ENCODE results near the gene TM7SF2. TPM values are rescaled to one million over a fixed set of nuclear protein-coding genes. Genes with fewer than 3 reads are reported as not detected.

The TM7SF2 gene
- total RNA-seq, 1 donor from 2014 or later = 54.6 TPM

DNA sequence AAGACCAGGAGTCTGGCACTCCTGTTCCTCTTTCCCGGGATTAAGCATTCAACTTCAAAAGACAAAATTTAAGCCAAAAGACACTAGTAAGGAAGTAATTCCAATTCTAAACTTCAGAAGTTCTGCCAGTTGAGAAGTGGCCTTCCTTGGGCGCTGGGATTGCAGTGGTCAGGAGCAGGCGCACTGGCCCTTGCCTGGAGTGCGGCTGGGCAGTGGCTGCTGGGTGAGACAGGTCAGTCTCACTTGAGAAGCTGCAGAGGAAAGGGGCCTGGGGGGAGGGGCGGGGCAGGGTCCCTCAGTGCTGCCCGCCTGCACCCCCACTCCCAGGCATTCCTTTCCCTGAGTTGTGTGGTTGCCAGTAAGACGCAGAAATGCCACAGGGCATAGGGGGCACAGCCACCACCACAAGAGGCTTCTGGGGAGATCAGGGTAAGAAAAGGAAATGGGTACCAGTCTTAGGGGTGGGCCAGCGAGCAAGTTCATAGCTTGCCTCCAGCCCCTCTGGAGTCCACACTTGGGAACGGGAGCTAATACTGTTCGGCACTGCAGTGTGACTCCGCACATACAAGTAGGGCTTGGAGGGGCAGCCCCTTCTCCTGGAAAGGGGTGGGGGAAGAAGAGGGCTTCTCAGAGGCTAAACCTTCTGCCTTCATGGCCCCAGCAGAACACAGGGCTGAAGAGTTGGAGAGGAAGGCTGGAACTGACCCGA, 16.0 kb downstream of the TM7SF2 start:
- FAIRE-seq (no peak), DNase-seq (ENCODE audit: low spot score in 2 of 2) (no peak)

DNA sequence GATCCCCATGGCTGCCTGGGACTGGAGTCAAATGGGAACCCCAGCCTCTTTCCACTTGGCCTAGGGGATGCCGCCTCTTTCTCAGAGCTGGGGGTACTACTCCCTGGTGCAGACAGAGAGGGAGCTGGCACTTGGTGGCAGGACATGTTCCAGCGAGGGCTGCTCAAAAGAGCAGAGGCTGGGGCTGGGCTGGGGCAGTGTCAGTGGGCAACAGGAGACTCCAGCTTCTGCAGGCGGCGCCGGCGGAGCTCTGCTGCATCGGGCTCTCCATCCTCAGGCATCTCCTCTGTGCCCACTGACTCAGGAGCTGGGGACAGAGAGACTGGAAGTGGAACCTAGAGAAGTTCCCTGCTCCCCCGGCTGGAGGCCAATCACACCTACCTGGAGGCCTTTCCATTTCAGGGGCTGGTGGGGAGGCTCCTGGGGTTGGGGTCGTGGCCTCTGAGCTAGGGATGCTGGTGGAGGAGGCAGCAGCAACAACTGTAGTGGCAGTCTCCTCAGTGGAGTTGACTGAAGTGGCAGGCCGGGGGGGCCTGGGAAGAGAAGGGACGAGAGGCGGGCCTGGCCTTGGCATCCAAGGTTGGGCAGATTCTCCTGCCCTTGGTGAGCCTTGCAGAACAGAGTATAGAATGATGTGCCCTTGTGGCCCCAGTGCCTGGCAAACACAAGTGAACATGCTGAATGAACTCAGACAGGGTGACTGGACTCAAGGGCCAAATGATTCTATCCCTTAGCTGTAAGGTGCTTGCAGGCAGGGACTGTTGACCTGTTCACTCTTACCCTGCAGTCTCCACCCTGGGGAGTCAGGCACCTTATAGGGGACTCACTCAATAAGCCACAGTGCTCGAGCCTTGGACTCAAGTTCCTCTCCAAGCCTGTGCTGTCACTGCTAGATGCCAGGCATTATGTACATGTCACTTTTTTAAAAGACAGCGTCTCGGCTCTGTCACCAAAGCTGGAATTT, 16.8 kb downstream of the TM7SF2 start:
- FAIRE-seq (no peak), DNase-seq (ENCODE audit: low spot score in 2 of 2) (peak in 1 of 2 donors; percentile 2)

DNA sequence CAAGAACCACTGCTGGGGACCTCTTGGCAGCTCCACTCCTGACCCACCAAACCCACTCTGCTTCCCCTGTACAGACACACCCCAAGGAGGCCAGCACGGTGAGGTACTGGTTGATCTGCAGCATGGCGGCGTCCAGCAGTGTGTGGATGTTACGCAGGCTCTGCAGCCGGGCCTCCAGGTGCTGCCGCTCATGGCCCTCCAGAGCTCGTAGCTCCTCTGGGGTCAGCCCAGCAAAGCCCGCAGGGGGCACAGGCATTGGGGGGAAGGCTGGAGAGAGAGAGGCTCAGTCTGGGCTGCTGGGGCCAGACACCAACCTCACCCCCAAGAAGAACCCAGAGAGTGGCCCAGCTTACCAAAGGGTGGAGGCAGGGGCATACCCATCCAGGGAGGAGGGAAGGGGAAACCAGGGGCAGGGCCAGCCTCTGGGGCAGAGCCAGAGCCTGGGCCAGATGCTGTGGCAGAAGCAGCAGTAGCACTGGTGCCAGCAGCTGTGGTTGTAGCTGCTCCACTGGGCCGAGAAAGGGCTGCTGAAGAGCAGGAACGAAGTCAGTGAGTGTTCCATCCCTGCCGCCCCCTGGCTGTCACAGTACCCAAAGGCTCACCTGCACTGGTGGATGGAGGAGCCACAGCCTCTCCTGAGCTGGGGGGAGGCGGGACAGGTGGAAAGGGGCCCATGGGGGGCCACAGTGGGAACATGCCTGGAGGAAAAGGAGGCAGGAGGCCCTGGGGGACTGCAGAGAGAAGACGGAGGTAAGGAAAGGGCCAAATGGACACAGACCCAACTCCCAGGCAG, 18.2 kb downstream of the TM7SF2 start:
- DNase-seq (ENCODE audit: low spot score in 2 of 2) = no peak
- no peak for FAIRE-seq

DNA sequence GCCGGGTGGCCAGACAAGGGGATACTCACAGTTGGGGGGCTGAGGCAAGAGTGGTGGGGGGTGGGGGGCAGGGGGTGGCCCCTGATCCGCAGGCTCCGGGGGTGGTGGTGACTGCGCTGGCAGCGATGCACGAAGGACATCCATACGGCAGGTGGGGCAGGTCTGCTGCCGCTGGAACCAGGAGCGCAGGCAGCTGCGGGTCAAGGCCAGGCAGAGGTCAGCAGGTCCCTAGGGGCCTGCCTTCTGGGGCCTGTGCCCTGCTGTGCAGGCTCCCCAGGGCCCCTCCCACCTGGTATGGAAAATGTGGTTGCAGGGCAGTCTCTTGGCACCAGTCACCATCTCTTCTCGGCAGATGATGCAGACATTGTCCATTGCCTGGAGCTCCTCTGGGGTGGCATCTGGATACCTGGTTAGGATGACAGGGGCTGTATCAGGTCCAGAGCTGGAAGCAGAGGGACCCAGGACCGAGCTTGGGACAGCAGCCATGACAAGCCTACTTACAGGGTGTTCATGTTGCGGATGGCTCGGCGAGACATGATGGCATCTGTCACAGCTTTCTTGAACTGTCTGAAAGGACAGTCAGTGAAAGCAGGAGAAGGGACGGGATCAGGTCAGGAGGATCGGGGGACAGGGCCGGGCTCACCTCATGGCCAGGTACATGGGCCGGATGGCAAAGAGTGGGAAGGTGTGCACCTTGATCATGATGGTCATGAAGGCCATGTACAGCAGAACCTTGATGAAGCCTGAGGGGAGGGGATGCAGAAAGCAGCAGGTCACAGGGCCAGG, 19.2 kb downstream of the TM7SF2 start:
- DNase-seq (ENCODE audit: low spot score in 2 of 2) = no peak
- FAIRE-seq = no peak

DNA sequence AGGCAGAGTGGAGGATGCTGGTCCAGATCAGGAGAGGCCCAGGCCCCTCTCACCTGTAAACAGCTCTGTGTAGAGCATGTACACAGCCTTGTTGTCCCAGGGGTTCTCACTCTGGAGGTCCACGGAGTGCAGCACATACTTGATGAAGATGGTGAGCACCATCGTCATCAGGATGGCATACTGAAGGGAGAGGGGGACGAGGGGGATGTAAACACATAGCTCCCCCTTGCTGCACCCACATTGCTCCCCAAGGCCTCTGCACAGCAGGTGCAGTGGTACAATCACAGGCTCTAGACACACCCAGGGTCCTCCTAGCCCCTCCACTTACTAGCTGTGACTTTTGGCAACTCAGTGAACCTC, 19.7 kb downstream of the TM7SF2 start:
- no peak for DNase-seq (ENCODE audit: low spot score in 2 of 2)
- no peak for FAIRE-seq

DNA sequence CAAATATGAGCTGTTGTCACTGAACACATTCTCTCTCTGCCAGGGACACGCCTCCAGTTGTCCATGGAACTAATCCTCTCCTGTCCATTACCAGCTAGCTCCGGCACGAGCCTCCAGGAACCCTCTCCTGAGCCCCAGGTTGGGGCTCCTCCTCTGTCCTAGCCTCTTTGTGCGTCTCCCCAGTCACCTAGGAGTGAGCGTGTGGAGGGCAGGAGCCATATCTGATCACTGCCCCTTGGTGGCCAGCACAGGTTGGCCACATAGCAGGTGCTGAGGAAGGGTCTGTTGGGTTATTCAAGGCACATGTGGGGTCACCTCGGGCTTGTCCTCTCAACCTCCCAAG, 20.2 kb downstream of the TM7SF2 start:
- DNase-seq (ENCODE audit: low spot score in 2 of 2) = peak in 1 of 2 donors; percentile 4
- FAIRE-seq = no peak

DNA sequence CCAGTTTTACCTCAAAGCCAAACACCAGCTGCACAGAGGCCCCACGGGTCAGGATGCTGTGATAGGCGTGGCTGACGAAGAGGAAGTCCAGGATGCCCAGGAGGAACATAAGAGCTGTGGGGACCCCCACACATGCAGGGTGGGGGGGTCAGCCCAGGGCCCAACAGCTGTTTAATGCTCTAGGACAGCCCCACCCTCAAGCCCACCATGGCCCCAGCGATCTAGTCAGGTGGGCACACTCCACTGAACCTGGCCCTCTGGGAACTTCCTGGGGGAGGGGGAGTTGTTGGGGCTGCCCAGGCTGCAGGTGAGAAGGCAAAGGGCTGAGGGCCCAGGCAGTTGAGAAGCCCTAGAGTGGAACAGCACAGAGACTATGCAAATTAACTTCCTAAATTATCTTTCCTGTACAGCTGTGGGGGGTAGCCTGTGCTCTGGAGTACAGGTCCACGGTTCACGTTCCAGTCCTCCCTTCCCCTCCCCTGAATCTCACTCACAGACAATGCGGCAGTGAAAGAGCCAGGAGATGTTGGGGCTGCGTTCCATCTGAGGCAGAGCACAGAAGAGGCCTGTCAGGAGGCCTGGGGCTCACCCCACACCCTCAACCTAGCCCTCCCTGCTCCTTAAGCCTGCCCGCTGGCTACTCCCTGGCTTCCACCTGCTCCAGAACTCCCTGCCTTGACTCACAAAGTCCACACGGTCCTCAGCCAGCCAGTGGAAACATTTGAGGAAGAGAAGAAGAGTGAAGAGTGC, 20.7 kb downstream of the TM7SF2 start:
- FAIRE-seq = no peak

DNA sequence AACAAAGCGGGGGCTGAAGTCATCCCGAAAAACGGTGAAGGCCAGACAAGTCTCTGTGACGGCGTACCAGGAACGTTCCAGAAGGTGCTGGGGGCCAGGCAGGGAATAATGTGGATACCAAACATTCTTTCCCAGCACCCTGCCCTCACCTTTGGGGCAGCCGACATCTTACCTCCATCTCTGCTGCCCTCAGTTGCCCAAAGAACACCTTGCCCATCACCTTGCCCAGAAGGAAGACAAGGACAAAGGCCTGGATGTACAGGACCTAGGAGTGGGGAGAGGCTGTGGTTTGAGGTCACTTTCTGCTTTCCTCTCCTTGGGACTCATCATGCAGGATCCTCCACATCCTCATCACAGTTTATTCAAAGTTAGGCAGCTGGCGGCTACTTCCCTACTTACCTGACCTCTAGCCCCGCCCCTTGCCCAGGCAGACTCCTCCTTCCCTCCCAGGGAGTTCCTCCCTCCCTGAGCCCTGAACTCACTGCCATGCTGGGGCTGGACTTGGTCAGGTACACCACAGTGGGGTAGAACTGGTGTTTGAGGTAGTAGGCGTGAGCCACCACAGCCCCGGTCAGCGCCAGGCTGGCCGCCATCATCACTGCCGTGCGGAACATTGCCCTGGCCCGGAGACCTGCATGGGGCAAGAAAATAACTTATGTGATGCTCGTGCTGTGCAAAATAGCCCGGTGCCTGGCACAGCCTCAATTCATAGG, 21.5 kb downstream of the TM7SF2 start:
- FAIRE-seq = no peak
- DNase-seq (ENCODE audit: low spot score in 2 of 2) = peak in 1 of 2 donors; percentile 11

More for the DNA sequence above, 20.7 kb downstream of the TM7SF2 start:
- DNase-seq (ENCODE audit: low spot score in 2 of 2) = peak in 1 of 2 donors; percentile 3

DNA sequence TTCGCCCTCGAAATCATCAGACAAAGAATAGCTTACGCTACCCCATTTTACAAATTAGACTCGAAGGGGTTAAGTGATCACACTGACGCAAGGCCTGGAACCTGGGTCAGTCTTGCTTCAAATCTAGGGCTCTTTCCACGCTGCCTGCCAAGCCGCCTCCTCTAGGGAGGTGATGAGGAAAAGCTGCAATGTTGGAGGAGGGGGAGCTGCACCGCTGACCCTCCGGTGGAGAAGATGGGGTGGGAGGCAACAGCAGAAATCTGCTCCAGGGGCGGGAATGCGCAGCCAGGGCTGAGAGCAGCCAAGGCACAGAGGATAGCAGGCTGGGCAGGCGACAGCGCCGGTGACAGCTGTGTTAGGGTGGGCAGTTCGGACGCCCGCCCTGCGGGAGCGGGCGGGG, 22.1 kb downstream of the TM7SF2 start:
- no peak for FAIRE-seq

DNA sequence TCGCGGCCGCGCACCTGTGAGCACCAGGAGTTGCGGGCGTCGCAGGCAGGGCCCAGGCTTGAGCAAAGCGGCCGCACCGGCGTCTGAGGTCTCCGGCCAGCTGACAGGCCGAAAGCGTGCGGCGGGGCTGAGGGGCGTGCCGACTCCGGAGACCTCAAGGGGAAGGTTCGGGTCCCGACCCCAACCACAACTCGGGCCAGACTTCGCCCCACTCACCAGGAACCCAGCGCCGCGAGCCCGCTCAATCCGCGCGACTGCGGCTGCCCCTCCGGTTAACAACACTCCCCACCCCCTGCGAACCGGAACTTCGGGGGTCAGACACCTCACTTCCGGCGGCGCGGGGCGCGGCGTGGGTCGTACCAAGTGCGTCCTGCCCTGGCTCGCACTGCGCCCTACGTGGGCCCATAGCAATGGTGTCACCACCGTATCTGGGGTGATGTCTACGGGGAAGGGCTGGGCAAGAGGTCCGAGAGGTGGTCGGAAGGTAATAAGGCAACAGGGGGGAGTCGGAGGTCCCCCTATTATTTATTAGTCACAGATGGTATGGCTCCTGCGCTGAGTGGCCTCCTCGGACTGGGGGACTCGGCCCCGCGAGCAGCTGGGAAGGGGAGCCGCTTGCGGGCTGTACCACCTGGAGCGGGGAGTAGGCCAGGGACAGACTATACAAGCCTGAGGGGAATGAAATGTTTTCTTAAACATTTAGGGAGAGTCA, 22.7 kb downstream of the TM7SF2 start, which contains the start of gene SYVN1:
Gene SYVN1, minus strand, starts transcription at position 280 of the 712 bp plus-strand sequence. CDS start 918 bp downstream, outside the sequence.
- no peak for FAIRE-seq
- DNase-seq (ENCODE audit: low spot score in 2 of 2) = peak; percentile 92 to 96

More for the DNA sequence above, 22.1 kb downstream of the TM7SF2 start:
- peak in 1 of 2 donors; percentile 21 for DNase-seq (ENCODE audit: low spot score in 2 of 2)

DNA sequence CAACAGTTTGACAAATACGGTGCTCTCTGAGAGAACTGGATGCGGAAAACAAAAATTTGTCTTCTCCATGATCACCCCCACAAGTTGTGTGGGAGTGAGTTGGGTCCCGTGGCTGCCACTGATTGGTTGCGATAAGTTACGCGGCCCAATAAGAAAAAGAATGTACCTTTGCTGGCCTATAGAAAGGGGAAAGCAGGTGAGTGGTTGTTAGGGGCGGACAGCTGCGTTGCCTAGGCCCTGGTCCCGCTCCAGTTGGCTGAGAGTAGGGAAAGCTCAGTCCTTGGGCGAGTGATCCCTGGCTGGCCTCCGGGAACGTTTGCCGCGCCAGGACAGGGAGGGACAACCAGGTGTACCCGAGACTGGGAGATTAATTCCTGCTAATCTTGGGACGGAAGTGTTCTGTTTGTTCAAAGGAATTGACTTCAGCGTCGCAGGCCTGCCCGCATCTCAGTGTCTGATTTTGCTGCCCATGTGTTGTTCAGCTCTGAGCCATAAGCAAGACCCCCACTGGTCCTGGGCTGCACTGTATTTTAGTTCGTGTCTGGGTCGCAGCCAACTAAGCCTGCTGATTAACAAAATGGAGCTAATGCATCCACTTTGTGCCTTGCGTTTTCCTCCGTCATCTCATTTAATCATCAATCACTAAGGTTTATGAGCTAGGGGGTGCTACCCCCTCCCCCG, 23.4 kb downstream of the TM7SF2 start:
- FAIRE-seq (no peak), DNase-seq (ENCODE audit: low spot score in 2 of 2) (peak; percentile 81 to 91)

DNA sequence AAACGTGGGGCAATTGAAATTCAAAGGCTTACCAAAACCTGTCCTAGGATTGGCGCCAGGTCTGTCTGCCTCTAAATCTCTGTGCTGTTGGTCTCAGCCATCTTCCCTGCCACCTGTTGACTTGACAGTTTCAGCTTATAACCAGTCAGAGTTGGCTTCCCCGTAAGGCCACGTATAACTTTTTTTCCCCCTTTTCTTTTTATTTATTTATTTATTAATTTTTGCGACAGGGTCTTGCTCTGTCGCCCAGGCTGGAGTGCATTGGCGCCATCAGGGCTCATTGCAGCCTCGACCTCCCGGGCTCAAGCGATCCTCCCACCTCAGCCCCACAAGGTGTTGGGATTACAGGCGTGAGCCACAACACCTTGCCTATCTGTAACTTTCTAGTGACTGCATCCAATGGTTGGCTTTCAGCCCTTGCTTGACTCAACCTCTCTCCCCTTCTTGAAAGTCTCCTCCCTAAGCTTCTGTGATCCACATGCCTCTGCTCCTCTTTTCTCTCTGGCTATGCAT, 24.0 kb downstream of the TM7SF2 start:
- DNase-seq (ENCODE audit: low spot score in 2 of 2) (no peak), FAIRE-seq (no peak)

DNA sequence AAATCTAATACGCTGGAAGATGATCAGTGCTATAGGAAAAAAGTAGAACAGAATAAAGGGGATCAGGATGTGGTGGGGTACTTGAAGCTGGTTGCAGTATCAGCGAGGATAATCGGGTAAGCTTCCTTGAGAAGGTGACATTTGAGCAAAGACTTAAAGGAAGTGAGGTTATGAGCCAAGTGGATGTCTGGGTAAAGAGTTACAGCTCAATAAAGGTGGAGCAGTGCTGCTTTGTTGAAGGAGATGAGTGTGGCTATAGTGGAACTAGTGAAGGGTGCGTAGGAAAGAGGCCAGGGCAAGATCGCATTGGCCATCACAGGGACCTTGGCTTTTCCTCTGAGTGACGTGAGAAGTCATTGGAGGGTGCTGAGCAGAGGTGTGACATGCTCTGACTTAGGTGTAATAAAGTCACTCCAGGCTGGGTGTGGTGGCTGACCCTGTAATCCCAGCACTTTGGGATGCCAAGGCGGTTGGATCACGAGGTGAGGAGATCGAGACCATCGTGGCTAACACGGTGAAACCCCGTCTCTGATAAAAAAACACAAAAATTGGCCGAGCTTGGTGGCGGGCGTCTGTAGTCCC, 24.9 kb downstream of the TM7SF2 start:
- DNase-seq (ENCODE audit: low spot score in 2 of 2) = no peak
- FAIRE-seq = no peak

DNA sequence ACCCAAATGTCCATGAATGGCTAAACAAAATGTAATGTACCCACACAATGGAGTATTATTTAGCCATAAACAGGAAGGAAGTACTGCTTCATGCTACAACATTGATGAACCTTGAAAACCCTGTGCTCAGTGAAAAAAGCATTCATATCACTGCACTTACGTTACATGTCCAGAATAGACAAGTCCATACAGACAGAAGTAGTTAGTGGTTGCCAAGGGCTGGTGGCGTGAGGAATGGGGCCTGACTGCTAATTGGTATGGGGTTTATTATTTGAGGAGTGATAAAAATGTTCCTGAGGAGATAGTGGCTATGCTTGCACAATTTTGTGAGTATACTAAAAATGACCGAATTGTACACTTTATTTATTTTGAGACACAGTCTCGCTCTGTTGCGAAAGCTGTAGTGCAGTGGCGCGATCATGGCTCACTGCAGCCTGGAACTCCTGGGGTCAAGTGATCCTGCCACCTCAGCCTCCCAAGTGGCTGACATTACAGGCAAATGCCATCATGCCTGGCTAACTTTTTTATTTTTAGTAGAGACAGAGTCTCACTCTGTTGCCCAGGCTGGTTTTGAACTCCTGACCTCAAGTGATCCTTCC, 30.3 kb downstream of the TM7SF2 start:
- DNase-seq (ENCODE audit: low spot score in 2 of 2) (no peak), FAIRE-seq (no peak)

DNA sequence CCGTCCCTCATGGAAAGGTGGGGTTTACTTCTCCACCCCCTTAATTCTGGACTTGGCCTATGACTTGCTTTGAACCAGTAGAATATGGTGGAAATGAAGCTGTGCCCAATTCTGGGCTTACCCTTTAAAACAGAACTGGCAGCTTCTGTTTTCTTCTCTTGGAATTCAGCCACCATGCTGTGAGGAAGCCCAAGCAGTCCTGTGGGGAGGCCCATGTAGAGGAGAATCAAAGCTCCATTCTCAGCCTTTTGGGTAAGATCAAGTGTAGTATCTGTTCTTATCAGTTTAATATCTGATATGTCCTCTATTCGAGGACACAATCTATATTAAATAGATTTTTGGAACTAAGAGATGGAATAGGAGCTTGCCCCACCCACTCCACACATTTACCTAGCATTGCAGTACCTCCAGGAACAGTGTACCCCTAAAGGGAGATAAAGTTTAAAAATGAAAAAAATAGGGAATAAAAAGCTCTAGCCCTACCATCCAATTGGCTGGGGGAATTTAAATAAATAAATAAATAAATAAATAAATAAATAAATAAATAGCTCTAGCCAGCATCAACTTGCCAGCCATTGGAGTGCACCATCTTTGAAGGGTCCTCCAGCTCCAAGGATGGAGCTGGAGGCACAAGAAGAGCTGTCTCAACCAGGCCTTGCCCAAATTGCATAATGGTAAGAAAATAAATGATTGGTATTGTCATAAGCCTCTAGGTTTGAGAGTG, 35.8 kb downstream of the TM7SF2 start:
- no peak for DNase-seq (ENCODE audit: low spot score in 2 of 2)
- no peak for FAIRE-seq

DNA sequence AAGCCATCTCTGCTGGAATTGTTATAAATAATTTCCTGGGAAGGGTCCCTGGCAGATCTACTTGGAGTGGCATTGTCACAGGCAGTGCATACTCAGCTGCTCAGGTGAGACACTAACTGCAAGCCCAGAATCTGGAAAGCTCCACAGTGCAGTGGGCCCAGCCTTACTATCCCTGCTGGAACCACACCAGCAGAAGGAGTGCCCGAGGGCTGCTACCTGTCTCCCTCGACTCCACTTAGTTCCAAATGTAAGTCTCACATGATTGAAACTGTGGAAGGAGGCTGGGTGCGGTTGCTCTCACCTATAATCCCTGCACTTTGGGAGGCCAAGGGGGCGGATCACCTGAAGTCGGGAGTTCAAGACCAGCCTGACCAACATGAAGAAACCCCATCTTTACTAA, 37.0 kb downstream of the TM7SF2 start:
- FAIRE-seq = no peak
- no peak for DNase-seq (ENCODE audit: low spot score in 2 of 2)

Data from frontal cortex (tissue), 4 donors.